ENCODE measurements around the gene KRTAP10-2.

The KRTAP10-2 gene

DNA sequence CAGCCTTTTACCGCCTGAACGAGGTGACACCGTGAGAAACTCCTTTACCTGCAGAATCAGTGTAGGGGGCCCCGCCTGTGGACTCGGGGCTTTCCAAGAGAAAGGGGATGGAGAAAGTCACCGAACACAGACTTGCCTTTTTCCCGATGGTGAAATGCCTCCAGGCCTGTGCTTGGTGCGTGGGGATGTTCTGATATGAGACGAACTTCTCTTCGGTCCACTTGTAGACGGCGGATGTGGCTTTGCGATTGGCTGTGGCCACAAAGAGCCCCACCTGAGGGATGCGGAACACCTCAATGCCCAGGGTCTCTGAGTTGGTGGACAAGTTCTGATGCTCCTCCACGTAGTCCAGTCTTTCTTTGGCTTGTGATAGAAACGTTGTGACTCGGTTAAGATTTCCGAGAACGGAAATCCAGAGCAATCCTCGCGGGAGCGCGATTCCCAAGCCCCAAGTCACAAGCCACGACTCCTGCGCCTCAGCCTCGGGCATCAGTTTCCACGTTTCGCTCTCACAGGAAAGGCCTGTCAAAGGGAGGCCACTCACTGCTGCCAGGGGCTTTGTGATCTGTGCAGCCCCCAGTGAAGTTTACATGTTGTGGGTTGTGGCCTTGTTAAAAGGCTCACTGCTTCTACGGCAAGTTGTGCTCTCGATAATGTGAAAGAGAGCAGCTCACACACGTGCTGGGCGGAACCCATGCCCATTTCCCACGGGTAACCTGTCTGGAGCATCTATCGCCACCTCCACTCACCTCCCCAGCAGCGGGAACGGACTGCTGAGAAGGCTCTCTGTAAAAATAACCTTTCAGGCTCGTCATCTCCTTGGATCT is 23.9 kb downstream of the KRTAP10-2 start:
- DNase-seq (ENCODE audit: low spot score) (no peak), FAIRE-seq (no peak)

DNA sequence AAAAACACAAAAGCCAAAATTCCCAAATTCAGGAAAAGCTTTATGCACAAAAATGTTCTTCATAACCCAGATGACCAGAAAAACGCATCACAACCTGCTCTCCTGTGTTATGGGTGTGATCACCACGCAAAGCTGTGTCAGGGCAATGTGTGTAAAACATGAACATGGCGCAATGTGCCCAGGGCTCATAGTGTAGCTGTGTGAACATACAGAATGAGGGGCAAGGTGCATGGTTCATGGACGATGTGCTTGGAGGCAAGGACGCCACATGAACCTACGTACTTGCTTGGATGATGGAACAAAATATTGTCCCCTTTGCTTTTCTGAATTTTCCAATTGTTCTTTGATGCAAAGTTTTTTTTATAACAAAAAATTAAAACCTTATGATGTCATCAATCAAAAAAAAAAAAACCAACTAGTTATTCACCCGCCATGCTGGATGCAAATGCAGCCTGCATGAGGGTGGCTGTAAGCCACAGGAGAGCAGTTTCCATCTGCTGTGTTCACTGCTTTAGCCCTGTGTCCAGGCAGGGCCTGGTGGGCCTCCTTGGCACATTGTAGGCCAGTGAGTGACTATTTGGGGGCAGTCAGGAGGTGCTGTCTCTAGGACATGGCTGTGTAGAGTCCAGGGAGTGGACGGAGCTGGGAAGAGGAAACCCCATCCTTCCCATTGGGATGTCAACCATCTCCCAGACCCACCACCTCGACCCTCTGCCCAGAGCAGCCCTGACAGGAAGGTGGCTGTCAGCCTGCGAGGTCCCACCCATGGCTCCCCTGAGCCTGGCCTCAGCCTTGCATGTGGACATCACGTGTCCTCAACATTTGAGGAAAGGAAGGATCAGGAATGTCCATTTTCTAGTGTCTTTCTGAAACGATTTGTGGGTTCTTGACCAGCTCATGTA is 25.0 kb downstream of the KRTAP10-2 start:
- DNase-seq (ENCODE audit: low spot score): no peak
- no peak for FAIRE-seq

GRCh38 chr21:44525391-44526095 is 25.8 kb downstream of the KRTAP10-2 start:
- no peak for FAIRE-seq
- DNase-seq (ENCODE audit: low spot score): no peak

DNA sequence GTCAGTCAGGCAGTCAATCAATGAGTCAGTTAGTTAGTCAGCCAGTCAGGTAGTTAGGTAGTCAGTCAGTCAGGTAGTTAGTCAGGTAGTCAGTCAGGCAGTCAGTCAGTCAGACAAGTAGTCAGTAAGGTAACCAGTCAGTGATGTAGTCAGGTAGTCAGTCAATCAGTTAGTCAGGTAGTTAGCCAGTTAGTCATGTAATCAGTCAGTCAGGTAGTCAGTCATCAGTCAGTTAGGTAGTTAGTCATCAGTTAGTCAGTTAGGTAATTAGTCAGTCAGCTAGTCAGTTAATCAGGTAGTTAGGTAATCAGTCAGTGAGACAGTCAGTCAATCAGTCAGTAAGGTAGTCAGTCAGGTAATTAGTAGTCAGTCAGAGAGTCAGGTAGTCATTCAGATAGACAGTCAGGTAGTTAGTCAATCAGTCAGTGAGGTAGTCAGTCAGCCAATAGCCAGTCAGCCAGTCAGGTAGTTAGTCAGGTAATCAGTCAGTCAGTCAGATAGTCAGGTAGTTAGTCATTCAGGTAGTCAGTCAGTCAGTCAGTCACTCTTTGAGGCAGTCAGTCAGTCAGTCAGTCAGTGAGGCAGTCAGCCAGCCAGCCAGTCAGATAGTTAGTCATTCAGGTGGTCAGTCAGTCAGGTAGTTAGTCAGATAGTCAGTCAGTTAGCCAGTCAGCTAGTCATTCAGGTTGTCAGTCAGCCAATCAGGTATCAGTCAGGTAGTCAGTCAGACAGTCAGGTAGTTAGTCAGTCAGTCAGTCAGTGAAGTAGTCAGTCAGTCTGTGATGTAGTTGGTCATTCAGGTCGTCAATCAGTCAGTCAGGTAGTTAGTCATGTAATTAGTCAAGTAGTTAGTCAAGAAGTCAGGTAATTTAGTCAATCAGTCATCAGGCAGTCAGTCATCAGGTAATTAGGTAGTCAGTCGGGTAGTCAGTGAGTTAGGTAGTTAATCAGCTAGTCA is 26.6 kb downstream of the KRTAP10-2 start:
- FAIRE-seq (no peak), DNase-seq (ENCODE audit: low spot score) (no peak)

DNA sequence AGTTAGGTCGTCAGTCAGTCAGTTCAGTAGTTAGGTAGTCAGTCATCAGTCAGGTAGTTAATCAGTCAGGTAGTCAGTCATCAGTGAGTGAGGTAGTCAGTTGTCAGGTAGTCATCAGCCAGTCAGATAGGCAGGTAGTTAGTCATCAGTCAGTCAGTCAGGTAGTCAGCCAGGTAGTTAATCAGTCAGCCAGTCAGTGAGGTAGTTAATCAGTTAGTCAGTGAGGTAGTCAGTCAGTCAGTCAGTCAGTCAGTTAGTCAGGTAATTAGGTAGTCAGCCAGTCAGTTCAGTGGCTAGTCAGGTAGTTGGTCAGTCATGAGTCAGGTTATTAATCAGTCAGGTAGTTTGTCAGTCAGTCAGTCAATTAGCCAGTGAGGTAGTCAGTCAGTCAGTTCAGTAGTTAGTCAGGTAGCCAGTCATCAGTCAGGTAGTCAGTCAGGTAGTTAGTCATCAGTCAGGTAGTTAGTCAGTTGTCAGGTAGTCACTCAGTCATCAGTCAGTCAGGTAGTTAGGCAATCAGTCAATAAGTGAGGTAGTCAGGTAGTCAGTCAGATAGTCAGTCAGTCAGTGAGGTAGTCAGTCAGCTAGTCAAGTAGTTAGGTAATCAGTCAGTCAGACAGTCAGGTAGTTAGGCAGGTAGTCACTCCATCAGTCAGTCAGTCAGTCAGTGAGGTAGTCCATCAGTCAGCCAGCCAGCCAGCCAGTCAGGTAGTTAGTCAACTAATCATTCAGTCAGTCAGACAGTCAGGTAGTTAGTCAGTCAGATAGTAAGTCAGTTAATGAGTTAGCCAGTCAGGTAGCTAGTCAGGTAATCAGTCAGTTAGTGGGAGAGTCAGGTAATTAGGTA is 27.5 kb downstream of the KRTAP10-2 start:
- DNase-seq (ENCODE audit: low spot score) (no peak), FAIRE-seq (no peak)

GRCh38 chr21:44522753-44523204 is 28.5 kb downstream of the KRTAP10-2 start:
- DNase-seq (ENCODE audit: low spot score): no peak
- no peak for FAIRE-seq

GRCh38 chr21:44521928-44522752 is 29.2 kb downstream of the KRTAP10-2 start:
- no peak for DNase-seq (ENCODE audit: low spot score)
- no peak for FAIRE-seq

- FAIRE-seq (no peak), DNase-seq (ENCODE audit: low spot score) (no peak)
Measured at GRCh38 chr21:44521301-44521927, 29.9 kb downstream of the KRTAP10-2 start.

DNA sequence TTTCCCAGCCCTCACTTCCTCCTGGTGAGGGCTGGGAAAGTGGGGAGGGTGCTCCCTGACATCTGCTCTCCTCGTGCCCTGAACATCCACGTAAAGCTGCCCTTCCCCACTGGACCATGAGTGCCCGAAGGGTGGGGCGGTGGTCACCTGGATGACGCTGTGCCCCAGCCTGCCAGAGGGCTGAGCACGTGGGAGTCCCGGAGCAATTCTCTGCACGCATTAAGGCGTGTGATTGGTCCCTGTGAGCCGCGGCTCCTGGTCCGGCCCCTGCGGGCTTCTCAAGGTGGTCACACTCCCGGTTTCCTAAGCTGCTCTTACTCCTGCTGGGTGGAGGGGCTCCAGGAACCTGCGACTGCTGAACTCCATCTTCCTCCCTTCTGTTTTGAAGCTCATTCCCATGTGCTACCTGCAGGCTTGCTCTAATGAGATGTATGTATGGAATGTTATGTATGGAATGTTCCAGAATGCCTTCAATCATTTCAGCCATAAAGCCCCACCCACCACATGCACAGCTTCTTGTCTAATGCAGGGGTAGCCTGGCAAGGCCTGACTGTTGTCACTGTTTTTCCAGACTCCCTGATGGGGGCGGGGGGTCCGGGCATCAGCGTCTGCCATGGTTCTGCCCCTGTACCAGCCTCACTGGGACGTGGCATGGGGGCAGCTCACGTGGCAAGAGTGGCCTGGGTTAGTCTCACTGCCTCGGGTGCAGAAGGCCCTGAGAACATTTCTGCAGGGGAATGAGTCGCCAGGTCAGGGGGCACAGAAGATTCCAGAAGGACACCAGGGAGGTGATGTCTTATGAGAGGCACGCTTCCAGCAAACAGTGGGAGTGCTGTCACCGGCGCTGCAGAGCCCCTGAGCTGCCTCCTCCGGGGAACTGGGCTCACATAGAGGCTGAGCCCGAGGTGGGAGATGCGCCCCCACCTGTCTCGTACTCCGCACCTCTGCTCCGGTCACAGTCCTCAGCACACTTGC is 30.7 kb downstream of the KRTAP10-2 start:
- FAIRE-seq (no peak), DNase-seq (ENCODE audit: low spot score) (no peak)

DNA sequence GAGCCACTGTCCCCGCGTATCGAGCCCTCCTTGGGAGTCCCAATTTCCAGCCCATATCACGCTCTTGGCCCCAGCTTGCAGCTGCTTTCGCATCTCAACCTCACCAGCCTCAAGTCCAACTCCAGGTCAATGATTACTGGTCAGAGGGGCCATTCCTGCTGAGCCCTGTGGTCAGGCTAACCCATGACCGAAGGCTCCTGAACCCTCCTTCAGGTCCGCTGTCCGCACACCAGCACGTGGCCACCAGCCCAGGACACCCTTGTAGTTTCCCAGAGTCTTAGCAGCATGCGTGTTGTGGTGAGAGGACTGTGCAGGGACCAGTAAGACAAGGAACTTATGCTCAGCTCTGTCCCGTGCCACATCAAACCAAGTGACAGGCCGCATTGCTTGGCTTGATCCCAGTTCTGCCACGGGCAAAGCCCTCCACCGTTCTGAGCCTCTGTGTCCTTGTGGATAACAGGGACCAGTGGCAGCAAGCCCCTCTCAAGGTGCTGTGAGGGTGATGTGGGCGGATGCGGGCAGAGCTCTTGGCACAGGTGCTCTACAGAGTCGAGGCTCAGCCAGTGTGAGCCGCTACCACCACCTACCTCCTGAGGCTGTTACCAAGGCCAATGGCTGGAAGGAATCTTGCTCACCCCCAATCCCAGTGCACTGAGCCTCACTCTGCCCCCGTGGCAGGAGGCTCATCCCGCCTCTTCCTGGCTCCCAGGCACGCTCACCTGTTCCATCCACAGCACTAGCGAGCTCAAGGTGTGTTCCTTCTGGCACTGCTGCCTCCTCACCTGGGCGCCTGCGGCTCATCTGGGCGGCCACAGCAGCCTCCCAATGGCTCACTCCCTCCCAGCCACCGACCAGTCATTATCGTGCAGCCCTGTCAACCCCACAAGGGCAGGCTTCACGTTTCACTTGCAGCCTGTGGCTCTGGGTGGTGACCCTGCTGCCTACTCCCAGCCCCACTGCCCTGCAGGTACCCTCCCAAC is 31.7 kb downstream of the KRTAP10-2 start:
- FAIRE-seq: no peak
- DNase-seq (ENCODE audit: low spot score): no peak

DNA sequence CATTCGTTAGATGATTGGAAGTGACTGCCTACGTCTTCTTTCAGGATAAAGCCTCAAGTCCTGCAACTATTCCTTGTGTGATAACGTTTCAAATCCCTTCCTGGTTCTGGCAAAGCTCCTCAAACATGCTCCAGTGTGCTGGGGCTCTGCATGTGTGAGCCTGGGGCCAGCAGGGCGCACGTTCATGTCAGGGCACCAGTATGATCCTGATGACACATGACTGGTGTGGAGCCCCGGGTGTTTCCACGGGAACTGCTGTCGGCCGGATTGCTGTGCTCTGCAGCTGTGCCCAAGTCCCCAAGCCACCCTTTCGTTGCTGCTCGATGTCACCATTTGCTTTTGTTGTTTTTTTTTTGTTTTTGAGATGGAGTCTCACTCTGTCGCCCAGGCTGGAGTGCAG is 32.6 kb downstream of the KRTAP10-2 start:
- FAIRE-seq: no peak
- no peak for DNase-seq (ENCODE audit: low spot score)

- FAIRE-seq: no peak
Measured at GRCh38 chr21:44517175-44517899, 34.0 kb downstream of the KRTAP10-2 start.

GRCh38 chr21:44516828-44517174 is 34.5 kb downstream of the KRTAP10-2 start:
- no peak for DNase-seq (ENCODE audit: low spot score)
- FAIRE-seq: no peak

More at GRCh38 chr21:44517175-44517899, 34.0 kb downstream of the KRTAP10-2 start:
- no peak for DNase-seq (ENCODE audit: low spot score)

DNA sequence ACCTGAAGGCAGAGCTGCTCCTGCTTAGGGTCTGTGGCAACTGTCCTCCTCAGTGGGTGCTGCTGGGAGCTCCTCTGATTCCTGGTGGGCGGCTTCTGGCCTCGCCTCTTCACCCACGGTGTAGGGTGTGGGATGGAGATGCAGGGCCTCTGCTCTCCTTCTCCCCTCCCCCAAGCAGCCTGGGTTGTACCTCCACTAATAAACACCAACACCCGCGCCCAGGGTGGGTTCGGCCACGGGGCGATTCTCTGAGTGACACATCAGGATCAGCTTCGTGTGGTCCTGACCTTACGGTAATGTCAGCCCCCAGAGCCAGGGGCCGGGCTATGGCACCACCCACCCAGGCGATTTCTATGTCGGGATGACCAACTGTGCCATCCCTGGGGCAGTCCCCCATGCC is 35.0 kb downstream of the KRTAP10-2 start:
- DNase-seq (ENCODE audit: low spot score): no peak
- FAIRE-seq: no peak

Measured in RCC 7860 (cell line).